HUES64 (cell line): ENCODE measurements around the gene PTCD1.

ENCODE experiments used
- H3K27ac ChIP-seq: 2 replicates; pipeline ENCODE4 v1.7.0; 2013; ENCODE audit warnings: low read depth, low read length, inconsistent platforms
- H3K27me3 ChIP-seq: 2 replicates; pipeline ENCODE4 v1.6.1; 2013; ENCODE audit warnings: mild to moderate bottlenecking, low read length; ENCODE audit not compliant: insufficient read depth
- H3K36me3 ChIP-seq: 2 replicates; pipeline ENCODE4 v1.6.1; 2013; ENCODE audit warnings: mild to moderate bottlenecking, low read length; ENCODE audit not compliant: insufficient read depth
- H3K4me1 ChIP-seq: 2 replicates; pipeline ENCODE4 v1.6.1; 2013; ENCODE audit warnings: mild to moderate bottlenecking, low read length, moderate library complexity; ENCODE audit not compliant: insufficient read depth
- H3K4me3 ChIP-seq: 2 replicates; pipeline ENCODE4 v1.5.1; 2013; ENCODE audit warnings: mild to moderate bottlenecking, low read length, moderate library complexity
- H3K9ac ChIP-seq: 2 replicates; pipeline ENCODE4 v1.6.1; 2013; ENCODE audit warnings: mild to moderate bottlenecking, low read depth, low read length
- H3K9me3 ChIP-seq: 2 replicates; pipeline ENCODE4 v1.6.1; 2013; ENCODE audit warnings: low read depth, low read length; ENCODE audit not compliant: insufficient read depth
- WGBS: fragments of 150-250, 120-280 bp; methylation state at CpG from one replicate; pipeline ENCODE4 v1.1.7; 2013; ENCODE audit warnings: missing lambda C conversion rate; 5-methylcytosine and 5-hydroxymethylcytosine counted together

The PTCD1 gene

GRCh38 chr7:99373091-99374066, 65.2 kb downstream of the PTCD1 start:
- Histone ChIP-seq H3K9me3 (no peaks in the 10 kb centered on the region), H3K4me3 (peak overlapping the region; percentile 91), H3K4me1 (no peaks in the 10 kb centered on the region), H3K36me3 (peaks cover 7% of the 10 kb centered on the region), H3K27ac (no peak overlapping the region), H3K27me3 (no peaks in the 10 kb centered on the region), H3K9ac (peak overlapping the region; percentile 85; the same call in 1 of the 2 replicates)
- WGBS, result 85% methylated on average over 41 of the region's 41 CpGs

GRCh38 chr7:99372275-99373090, 66.1 kb downstream of the PTCD1 start:
- no peaks in the 10 kb centered on the region for H3K4me1 ChIP-seq
- H3K9me3 ChIP-seq, result no peaks in the 10 kb centered on the region
- H3K36me3 ChIP-seq, result no peaks in the 10 kb centered on the region; the same call in 1 of the 2 replicates
- H3K27ac ChIP-seq, result no peak overlapping the region
- no peaks in the 10 kb centered on the region for H3K27me3 ChIP-seq
- H3K4me3 ChIP-seq, result no peak overlapping the region
- no peak overlapping the region for H3K9ac ChIP-seq
- 85% methylated on average over 21 of the region's 21 CpGs for WGBS

GRCh38 chr7:99371376-99371920, 67.2 kb downstream of the PTCD1 start:
- H3K9me3 ChIP-seq, result no peaks in the 10 kb centered on the region
- peaks cover 5% of the 10 kb centered on the region; the same call in 1 of the 2 replicates for H3K36me3 ChIP-seq
- no peak overlapping the region for H3K9ac ChIP-seq
- no peaks in the 10 kb centered on the region for H3K27me3 ChIP-seq
- H3K4me3 ChIP-seq, result no peak overlapping the region
- peaks cover under 1% of the 10 kb centered on the region; the same call in 1 of the 2 replicates for H3K4me1 ChIP-seq
- H3K27ac ChIP-seq, result no peak overlapping the region
- 88% methylated on average over 11 of the region's 11 CpGs for WGBS

- Histone ChIP-seq H3K27me3 (no peaks in the 10 kb centered on the region), H3K36me3 (peaks cover 12% of the 10 kb centered on the region), H3K9me3 (no peaks in the 10 kb centered on the region), H3K9ac (no peak overlapping the region), H3K27ac (no peak overlapping the region), H3K4me3 (no peak overlapping the region), H3K4me1 (peaks cover 9% of the 10 kb centered on the region; the same call in 1 of the 2 replicates)
- 93% methylated on average over 9 of the region's 9 CpGs for WGBS
Measured at GRCh38 chr7:99369767-99370391, 68.7 kb downstream of the PTCD1 start.

GRCh38 chr7:99368750-99369389, 69.7 kb downstream of the PTCD1 start:
- no peak overlapping the region for H3K27ac ChIP-seq
- peaks cover 9% of the 10 kb centered on the region; the same call in 1 of the 2 replicates for H3K4me1 ChIP-seq
- WGBS, result 93% methylated on average over 13 of the region's 13 CpGs

More at GRCh38 chr7:99368750-99369389, 69.7 kb downstream of the PTCD1 start:
- peaks cover 20% of the 10 kb centered on the region for H3K36me3 ChIP-seq
- no peaks in the 10 kb centered on the region for H3K9me3 ChIP-seq
- H3K4me3 ChIP-seq, result no peak overlapping the region
- H3K27me3 ChIP-seq, result no peaks in the 10 kb centered on the region
- H3K9ac ChIP-seq, result no peak overlapping the region
